ACC112 (cell line): ENCODE data around the gene SPATA6.
"Not testable (repeated sequence)": the region's sequence is repeated elsewhere in the genome, so short reads cannot be mapped to it uniquely, and the experiment has no call there.

Experiments used
- H2AFZ ChIP-seq: fragments of 200-600 bp; sonication (generic); one replicate; pipeline ENCODE4 v1.6.0; 2017; ENCODE audit warnings: antibody characterized with exemption, low read length; ENCODE audit not compliant: unreplicated experiment
- H3K27ac ChIP-seq: fragments of 200-600 bp; sonication (generic); 2 replicates; pipeline ENCODE4 v1.5.1; 2014; ENCODE audit warnings: low read depth, mild to moderate bottlenecking, antibody characterized with exemption, low read length, moderate library complexity
- H3K27me3 ChIP-seq: fragments of 200-600 bp; sonication (generic); 2 replicates; pipeline ENCODE4 v1.6.1; 2014; ENCODE audit warnings: mild to moderate bottlenecking, antibody characterized with exemption, low read length, moderate library complexity, mixed read lengths; ENCODE audit not compliant: insufficient read depth
- H3K36me3 ChIP-seq: fragments of 200-600 bp; sonication (generic); 2 replicates; pipeline ENCODE4 v1.6.1; 2016; ENCODE audit warnings: mild to moderate bottlenecking, antibody characterized with exemption, low read length, moderate library complexity, mixed read lengths; ENCODE audit not compliant: insufficient read depth
- H3K4me1 ChIP-seq: fragments of 200-600 bp; sonication (generic); one replicate; pipeline ENCODE4 v1.6.1; 2016; ENCODE audit warnings: low read length, mixed read lengths; ENCODE audit not compliant: insufficient read depth, unreplicated experiment, control insufficient read depth
- H3K4me3 ChIP-seq: fragments of 200-600 bp; sonication (generic); 2 replicates; pipeline ENCODE4 v1.5.1; 2014; ENCODE audit warnings: mild to moderate bottlenecking, low read depth, low read length
- H3K79me2 ChIP-seq: fragments of 200-600 bp; sonication (generic); one replicate; pipeline ENCODE4 v1.6.0; 2016; ENCODE audit warnings: low read length; ENCODE audit not compliant: control insufficient read depth, unreplicated experiment, insufficient read depth

The SPATA6 gene

GRCh38 chr1:48294656-48295055 is 177.3 kb downstream of the SPATA6 start:
- Histone ChIP-seq H3K27ac (no peak overlapping the region), H3K4me3 (no peak overlapping the region), H3K36me3 (no peaks in the 10 kb centered on the region), H3K27me3 (no peaks in the 10 kb centered on the region), H3K4me1 (no peaks in the 10 kb centered on the region), H3K79me2 (no peaks in the 10 kb centered on the region), H2AFZ (no peak overlapping the region)

GRCh38 chr1:48294094-48294493 is 177.9 kb downstream of the SPATA6 start:
- H3K79me2 ChIP-seq, H3K4me3 ChIP-seq, H3K27ac ChIP-seq, H3K27me3 ChIP-seq, H2AFZ ChIP-seq, H3K4me1 ChIP-seq, H3K36me3 ChIP-seq: not testable (repeated sequence)

DNA sequence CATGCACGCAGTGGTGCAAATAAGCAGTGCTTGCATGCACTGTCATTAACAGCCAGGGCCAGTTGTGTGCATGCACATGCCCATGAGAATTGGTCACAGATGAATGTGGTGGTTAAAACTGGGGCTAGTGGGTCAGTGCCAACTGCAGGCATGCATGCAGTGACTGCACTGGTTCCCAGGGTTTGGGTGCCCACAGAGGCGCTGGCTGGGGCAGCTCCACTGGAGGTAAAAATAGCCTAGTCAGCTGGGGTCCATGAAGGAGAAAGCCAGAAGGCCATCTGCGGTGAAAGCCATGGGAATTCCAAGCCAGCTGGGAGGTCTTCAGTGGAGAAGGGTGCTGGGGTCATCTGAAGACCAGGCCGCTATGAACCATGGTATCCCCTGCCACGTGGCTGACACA is 179.3 kb downstream of the SPATA6 start:
- H2AFZ ChIP-seq = no peak overlapping the region
- no peak overlapping the region for H3K4me3 ChIP-seq
- no peaks in the 10 kb centered on the region for H3K4me1 ChIP-seq
- H3K79me2 ChIP-seq = no peaks in the 10 kb centered on the region
- no peak overlapping the region for H3K27ac ChIP-seq
- H3K27me3 ChIP-seq = no peaks in the 10 kb centered on the region
- H3K36me3 ChIP-seq = no peaks in the 10 kb centered on the region

DNA sequence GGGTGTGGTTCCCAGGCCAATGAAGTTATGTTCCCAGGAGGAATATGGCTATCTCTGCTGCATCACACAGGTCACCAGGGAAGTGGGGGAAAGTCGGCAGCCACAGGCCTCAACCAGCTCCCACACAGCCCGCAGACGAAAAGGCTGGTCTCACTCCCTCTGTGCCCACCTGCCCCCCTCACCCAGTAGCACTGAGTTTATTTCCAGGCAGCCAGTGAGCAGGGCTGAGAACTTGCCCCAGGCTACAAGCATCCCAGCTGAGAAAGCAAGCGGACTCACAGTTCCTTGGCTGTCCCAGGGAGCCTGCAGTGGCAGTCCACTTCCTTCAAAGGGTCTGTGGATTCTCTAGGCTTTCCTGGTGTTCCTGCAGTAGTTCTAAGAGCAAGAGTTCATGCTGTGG is 180.6 kb downstream of the SPATA6 start:
- Histone ChIP-seq H3K79me2 (no peaks in the 10 kb centered on the region), H3K4me1 (no peaks in the 10 kb centered on the region), H2AFZ (no peak overlapping the region), H3K27me3 (no peaks in the 10 kb centered on the region), H3K36me3 (no peaks in the 10 kb centered on the region), H3K4me3 (no peak overlapping the region), H3K27ac (no peak overlapping the region)

DNA sequence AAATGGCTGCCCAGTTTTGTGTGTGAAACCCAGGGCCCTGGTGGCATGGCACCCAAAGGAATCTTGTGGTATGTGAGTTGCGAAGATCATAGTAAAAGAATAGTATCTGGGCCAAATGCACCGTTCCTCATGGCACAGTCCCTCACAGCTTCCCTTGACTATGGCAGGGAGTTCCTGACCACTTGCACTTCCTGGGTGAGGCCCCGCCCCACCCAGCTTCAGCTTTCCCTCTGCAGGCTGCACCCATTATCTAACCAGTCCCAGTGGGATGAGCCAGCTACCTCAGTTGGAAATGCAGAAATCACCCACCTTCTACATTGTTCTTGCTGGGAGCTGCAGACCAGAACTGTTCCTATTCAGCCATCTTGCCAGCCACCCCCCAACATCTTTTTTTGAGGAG is 186.5 kb downstream of the SPATA6 start:
- no peak overlapping the region for H2AFZ ChIP-seq
- H3K27ac ChIP-seq = no peak overlapping the region
- H3K36me3 ChIP-seq = no peaks in the 10 kb centered on the region
- no peaks in the 10 kb centered on the region for H3K4me1 ChIP-seq
- H3K79me2 ChIP-seq = no peaks in the 10 kb centered on the region
- H3K27me3 ChIP-seq = no peaks in the 10 kb centered on the region
- no peak overlapping the region for H3K4me3 ChIP-seq

DNA sequence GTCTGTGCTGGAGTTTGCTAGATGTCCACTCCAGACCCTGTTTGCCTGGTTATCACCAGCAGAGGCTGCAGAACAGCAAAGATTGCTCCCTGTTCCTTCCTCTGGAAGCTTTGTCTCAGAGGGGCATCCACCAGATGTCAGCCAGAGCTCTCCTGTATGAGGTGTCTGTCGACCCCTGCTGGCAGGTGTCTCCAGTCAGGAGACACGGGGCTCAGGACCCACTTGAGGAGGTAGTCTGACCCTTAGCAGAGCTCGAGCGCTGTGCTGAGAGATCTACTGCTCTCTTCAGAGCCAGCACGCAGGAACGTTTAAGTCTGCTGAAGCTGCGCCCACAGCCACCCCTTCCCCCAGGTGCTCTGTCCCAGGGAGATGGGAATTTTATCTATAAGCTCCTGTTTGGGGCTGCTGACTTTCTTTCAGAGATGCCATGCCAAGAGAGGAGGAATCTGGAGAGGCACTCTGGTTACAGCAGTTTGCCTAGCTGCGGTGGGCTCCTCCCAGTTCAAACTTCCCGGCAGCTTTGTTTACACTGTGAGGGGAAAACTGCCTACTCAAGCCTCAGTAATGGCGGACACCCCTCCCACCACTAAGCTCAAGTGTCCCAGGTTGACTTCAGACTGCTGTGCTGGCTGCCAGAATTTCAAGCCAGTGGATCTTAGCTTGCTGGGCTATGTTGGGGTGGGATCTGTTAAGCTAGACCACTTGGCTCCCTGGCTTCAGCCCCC is 187.1 kb downstream of the SPATA6 start:
- not testable (repeated sequence) for H3K27me3 ChIP-seq, H3K79me2 ChIP-seq, H3K4me3 ChIP-seq, H2AFZ ChIP-seq, H3K27ac ChIP-seq, H3K36me3 ChIP-seq, H3K4me1 ChIP-seq

- H3K4me1 ChIP-seq, H3K27ac ChIP-seq, H3K79me2 ChIP-seq, H2AFZ ChIP-seq, H3K27me3 ChIP-seq, H3K36me3 ChIP-seq, H3K4me3 ChIP-seq: not testable (repeated sequence)
Measured at GRCh38 chr1:48282329-48282728, 189.7 kb downstream of the SPATA6 start.

- not testable (repeated sequence) for H3K4me1 ChIP-seq, H3K36me3 ChIP-seq, H3K79me2 ChIP-seq, H3K4me3 ChIP-seq, H2AFZ ChIP-seq, H3K27me3 ChIP-seq, H3K27ac ChIP-seq
Measured at GRCh38 chr1:48277437-48277836, 194.6 kb downstream of the SPATA6 start.

- H3K4me1 ChIP-seq = no peaks in the 10 kb centered on the region
- H3K79me2 ChIP-seq = no peaks in the 10 kb centered on the region
- H3K4me3 ChIP-seq = no peak overlapping the region
- H2AFZ ChIP-seq = no peak overlapping the region
- no peaks in the 10 kb centered on the region for H3K36me3 ChIP-seq
- no peaks in the 10 kb centered on the region for H3K27me3 ChIP-seq
- H3K27ac ChIP-seq = no peak overlapping the region
Measured at GRCh38 chr1:48266576-48266975, 205.4 kb downstream of the SPATA6 start.

DNA sequence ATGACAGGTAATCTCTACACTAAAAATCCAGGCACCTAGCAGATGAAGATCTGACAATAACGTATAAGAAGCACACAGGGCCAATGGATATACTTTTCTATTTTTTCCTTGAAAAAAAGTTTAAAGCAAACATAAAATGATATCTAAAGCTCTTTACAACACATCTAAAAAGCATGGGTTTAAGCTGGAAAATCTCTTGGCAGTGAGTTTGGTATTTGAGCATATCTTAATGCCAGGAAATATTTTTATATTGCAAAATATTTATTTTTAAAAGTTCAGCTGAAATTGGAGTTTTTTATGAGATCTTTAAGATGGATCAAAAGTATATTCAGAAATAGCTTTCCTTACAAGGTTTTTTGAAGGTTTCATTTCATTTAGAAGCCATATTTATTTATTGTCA is 209.0 kb downstream of the SPATA6 start:
- no peaks in the 10 kb centered on the region for H3K79me2 ChIP-seq
- no peak overlapping the region for H3K27ac ChIP-seq
- no peak overlapping the region for H2AFZ ChIP-seq
- H3K36me3 ChIP-seq = no peaks in the 10 kb centered on the region
- no peaks in the 10 kb centered on the region for H3K27me3 ChIP-seq
- H3K4me1 ChIP-seq = no peaks in the 10 kb centered on the region
- H3K4me3 ChIP-seq = no peak overlapping the region

DNA sequence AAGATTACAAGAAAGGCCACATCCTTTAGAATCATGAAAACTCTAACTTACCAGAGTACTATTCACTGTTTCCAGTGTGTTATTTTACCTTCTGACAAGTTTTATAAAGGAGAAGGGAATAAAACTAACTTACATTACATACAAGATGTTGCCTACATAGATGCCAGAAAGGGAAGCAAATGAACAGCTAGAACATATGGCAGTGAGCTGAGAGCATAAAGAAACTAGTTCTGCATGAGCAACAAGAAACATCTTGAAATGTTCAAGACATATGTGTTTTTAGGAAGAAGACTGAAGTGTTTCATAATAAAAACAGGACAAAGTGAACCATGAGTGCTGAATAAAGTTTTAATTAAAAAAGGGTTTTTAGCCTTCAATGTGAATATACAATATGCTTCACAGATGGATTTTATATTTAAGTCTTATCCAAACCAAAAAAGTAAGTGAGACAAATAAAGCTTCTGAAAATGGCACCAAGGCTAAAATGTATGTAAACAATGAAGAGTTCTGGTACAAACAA is 210.1 kb downstream of the SPATA6 start:
- Histone ChIP-seq H3K36me3 (no peaks in the 10 kb centered on the region), H3K27ac (no peak overlapping the region), H3K27me3 (no peaks in the 10 kb centered on the region), H2AFZ (no peak overlapping the region), H3K79me2 (no peaks in the 10 kb centered on the region), H3K4me1 (no peaks in the 10 kb centered on the region), H3K4me3 (no peak overlapping the region)
